Epidermal melanocyte (primary cell): ENCODE measurements around the gene MPDU1.

ENCODE experiments used
- DNase-seq: peaks from one replicate; pipeline ENCODE4 v3.0.0; 2011; ENCODE audit warnings: low spot score; ENCODE audit not compliant: insufficient read length

MPDU1 gene

GRCh38 chr17:7560172-7561027 is 23.3 kb upstream of the MPDU1 start:
- no peak for DNase-seq

- peak; percentile 91 for DNase-seq
Measured at GRCh38 chr17:7561028-7561575, 22.6 kb upstream of the MPDU1 start.

- peak; percentile 97 for DNase-seq
Measured at GRCh38 chr17:7561589-7562207, 22.0 kb upstream of the MPDU1 start, which contains the start of gene SENP3. SENP3 (plus strand) TSS chr17:7561919; CDS start chr17:7563077, 1,158 bp downstream.

GRCh38 chr17:7562208-7562605 is 21.4 kb upstream of the MPDU1 start:
- DNase-seq: no peak

GRCh38 chr17:7563115-7563869 is 20.4 kb upstream of the MPDU1 start:
- DNase-seq: no peak

- no peak for DNase-seq
Measured at GRCh38 chr17:7569571-7569970, 14.1 kb upstream of the MPDU1 start.

GRCh38 chr17:7570351-7570750 is 13.3 kb upstream of the MPDU1 start:
- DNase-seq: no peak

GRCh38 chr17:7572338-7572587 is 11.4 kb upstream of the MPDU1 start:
- peak; percentile 98 for DNase-seq

GRCh38 chr17:7572588-7573323 is 10.9 kb upstream of the MPDU1 start:
- DNase-seq: no peak

- DNase-seq: peak; percentile 94
Measured at GRCh38 chr17:7573324-7574080, 10.2 kb upstream of the MPDU1 start.

- no peak for DNase-seq
Measured at GRCh38 chr17:7574176-7574953, 9.3 kb upstream of the MPDU1 start.

GRCh38 chr17:7575481-7575883 is 8.2 kb upstream of the MPDU1 start:
- no peak for DNase-seq

- no peak for DNase-seq
Measured at GRCh38 chr17:7575959-7576358, 7.7 kb upstream of the MPDU1 start.

GRCh38 chr17:7576432-7576937 is 7.2 kb upstream of the MPDU1 start:
- DNase-seq: no peak

GRCh38 chr17:7577327-7578199 is 6.1 kb upstream of the MPDU1 start:
- DNase-seq: no peak

- peak; percentile 57 for DNase-seq
Measured at GRCh38 chr17:7579001-7579833, 4.4 kb upstream of the MPDU1 start, which contains the start of gene CD68. CD68 (plus strand) TSS chr17:7579638; CDS start chr17:7579678, 40 bp downstream.

- DNase-seq: no peak
Measured at GRCh38 chr17:7579834-7580603, 3.6 kb upstream of the MPDU1 start.
